ENCODE data around the gene STXBP1. TPM values are rescaled to one million over a fixed set of nuclear protein-coding genes. Genes with fewer than 3 reads are reported as not detected.

Gene STXBP1
- total and polyA plus RNA-seq, 7 donors, result 3.7 to 97.2 (median 32.3) TPM

DNA sequence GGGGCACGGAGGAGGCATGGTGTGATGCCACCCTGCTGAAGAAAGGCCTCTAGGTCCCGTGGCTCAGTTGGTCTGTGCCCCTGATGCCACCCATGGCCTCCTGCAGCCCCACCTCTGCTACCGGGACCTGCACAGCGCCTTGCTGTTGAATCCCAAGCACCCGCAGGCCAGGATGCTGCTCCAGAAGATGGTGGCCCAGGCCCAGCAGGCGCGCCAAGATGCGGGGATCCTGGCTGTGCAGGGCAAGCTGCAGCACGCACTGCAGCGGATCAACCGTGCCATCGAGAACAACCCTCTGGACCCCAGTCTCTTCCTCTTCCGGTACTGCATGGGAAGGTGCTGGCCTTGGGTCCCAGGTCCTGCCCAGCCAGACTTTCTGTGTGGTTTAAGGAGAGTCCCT is 110.9 kb downstream of the STXBP1 start:
- H3K27me3 ChIP-seq, result peaks cover 0 to 6% (median 0%) of the 10 kb centered on the region in 3 donors
- H3K27ac ChIP-seq, result no peak overlapping the region
- no peak for DNase-seq
- TF ChIP-seq EP300 (IDR thresholded peaks at IDR 0.05), result no peak
- TF ChIP-seq POLR2AphosphoS5 (IDR thresholded peaks at IDR 0.05), result no peak
- TF ChIP-seq POLR2A (IDR thresholded peaks at IDR 0.05), result no peak
- TF ChIP-seq, protein P1, sequence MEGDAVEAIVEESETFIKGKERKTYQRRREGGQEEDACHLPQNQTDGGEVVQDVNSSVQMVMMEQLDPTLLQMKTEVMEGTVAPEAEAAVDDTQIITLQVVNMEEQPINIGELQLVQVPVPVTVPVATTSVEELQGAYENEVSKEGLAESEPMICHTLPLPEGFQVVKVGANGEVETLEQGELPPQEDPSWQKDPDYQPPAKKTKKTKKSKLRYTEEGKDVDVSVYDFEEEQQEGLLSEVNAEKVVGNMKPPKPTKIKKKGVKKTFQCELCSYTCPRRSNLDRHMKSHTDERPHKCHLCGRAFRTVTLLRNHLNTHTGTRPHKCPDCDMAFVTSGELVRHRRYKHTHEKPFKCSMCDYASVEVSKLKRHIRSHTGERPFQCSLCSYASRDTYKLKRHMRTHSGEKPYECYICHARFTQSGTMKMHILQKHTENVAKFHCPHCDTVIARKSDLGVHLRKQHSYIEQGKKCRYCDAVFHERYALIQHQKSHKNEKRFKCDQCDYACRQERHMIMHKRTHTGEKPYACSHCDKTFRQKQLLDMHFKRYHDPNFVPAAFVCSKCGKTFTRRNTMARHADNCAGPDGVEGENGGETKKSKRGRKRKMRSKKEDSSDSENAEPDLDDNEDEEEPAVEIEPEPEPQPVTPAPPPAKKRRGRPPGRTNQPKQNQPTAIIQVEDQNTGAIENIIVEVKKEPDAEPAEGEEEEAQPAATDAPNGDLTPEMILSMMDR (IDR thresholded peaks at IDR 0.05), result no peak
- no peaks in the 10 kb centered on the region for H3K36me3 ChIP-seq
- no peaks in the 10 kb centered on the region for H3K9me3 ChIP-seq
- no peak overlapping the region for H3K4me3 ChIP-seq
- peaks cover 0 to 11% (median 8%) of the 10 kb centered on the region in 4 donors for H3K4me1 ChIP-seq
- intact Hi-C loops (cut with DNase I), result no loop called here
- WGBS, 2 donors, result 81 to 95% methylated on average over 13 of the region's 13 CpGs

DNA sequence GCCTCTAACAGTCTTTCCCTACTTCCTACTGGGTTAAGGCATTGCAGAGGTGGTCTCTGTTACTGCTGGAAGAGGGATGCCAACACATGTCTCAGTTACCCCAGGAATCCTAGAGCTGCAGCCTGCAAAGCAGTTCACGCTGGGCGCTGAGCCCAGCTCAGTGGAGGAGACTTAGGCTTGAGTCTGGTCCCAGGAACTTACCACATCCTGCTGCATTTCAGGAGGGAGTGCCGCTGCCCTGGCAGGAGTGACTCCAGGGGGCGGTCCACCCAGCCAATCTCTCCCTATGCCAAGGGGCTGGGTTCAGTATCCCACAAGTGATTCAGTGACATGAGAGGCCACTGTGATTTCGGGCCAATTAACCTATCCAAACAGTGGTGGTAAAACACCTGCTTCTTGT is 111.4 kb downstream of the STXBP1 start:
- intact Hi-C loops (cut with DNase I), result no loop called here
- H3K4me1 ChIP-seq, result peaks cover 0 to 11% (median 8%) of the 10 kb centered on the region in 4 donors
- 21 to 67% methylated on average over 5 of the region's 5 CpGs for WGBS, 2 donors

GRCh38 chr9:127724012-127724411 is 111.9 kb downstream of the STXBP1 start:
- Histone ChIP-seq H3K36me3 (no peaks in the 10 kb centered on the region), H3K9me3 (no peaks in the 10 kb centered on the region), H3K27ac (no peak overlapping the region), H3K4me3 (no peak overlapping the region), H3K4me1 (peaks cover 0 to 11% (median 8%) of the 10 kb centered on the region in 4 donors), H3K27me3 (peaks cover 0 to 6% (median 0%) of the 10 kb centered on the region in 3 donors)
- TF ChIP-seq EP300 (IDR thresholded peaks at IDR 0.05) (no peak), POLR2AphosphoS5 (IDR thresholded peaks at IDR 0.05) (no peak)
- TF ChIP-seq, protein P1 (IDR thresholded peaks at IDR 0.05), result no peak
- DNase-seq, result no peak
- 16 to 61% methylated on average over 23 of the region's 23 CpGs for WGBS, 2 donors
- intact Hi-C loops (cut with DNase I), result no loop called here

More for the DNA sequence above, 111.4 kb downstream of the STXBP1 start:
- Histone ChIP-seq H3K27ac (no peak overlapping the region), H3K27me3 (peaks cover 0 to 6% (median 0%) of the 10 kb centered on the region in 3 donors), H3K4me3 (no peak overlapping the region), H3K36me3 (no peaks in the 10 kb centered on the region), H3K9me3 (no peaks in the 10 kb centered on the region)
- TF ChIP-seq POLR2AphosphoS5 (IDR thresholded peaks at IDR 0.05) (no peak), POLR2A (IDR thresholded peaks at IDR 0.05) (no peak)
- TF ChIP-seq, protein P1 (IDR thresholded peaks at IDR 0.05), result no peak
- no peak for DNase-seq

GRCh38 chr9:127726871-127727270 is 114.8 kb downstream of the STXBP1 start:
- H3K4me3 ChIP-seq, result no peak overlapping the region
- intact Hi-C loops (cut with DNase I), result no loop called here
- DNase-seq, result no peak

More at GRCh38 chr9:127726871-127727270, 114.8 kb downstream of the STXBP1 start:
- H3K36me3 ChIP-seq, result peaks cover 0 to 11% (median 3%) of the 10 kb centered on the region in 4 donors
- no peak overlapping the region for H3K27ac ChIP-seq
- H3K9me3 ChIP-seq, result no peaks in the 10 kb centered on the region
- WGBS, 2 donors, result 81 to 82% methylated on average over 8 of the region's 8 CpGs
- TF ChIP-seq EP300 (IDR thresholded peaks at IDR 0.05) (no peak), POLR2A (IDR thresholded peaks at IDR 0.05) (no peak), POLR2AphosphoS5 (IDR thresholded peaks at IDR 0.05) (no peak)
- TF ChIP-seq, protein P1 (IDR thresholded peaks at IDR 0.05), result no peak
- H3K4me1 ChIP-seq, result peaks cover 0 to 12% (median 10%) of the 10 kb centered on the region in 4 donors
- peaks cover 0 to 6% (median 0%) of the 10 kb centered on the region in 3 donors for H3K27me3 ChIP-seq
